Duodenal mucosa (tissue), 2 donors: Measurements from ENCODE around the gene SLTM.

Experiments used
- H3K27ac ChIP-seq: one replicate; pipeline ENCODE4 v1.7.0; 2013; ENCODE audit warnings: low read depth, low read length
- H3K27me3 ChIP-seq, 2 donors: one replicate each; pipeline ENCODE4 v1.7.0; 2013; ENCODE audit warnings: low read length in 2 of 2, control low read depth in 1 of 2; ENCODE audit not compliant: insufficient read depth in 2 of 2, control insufficient read depth in 1 of 2
- H3K36me3 ChIP-seq, 2 donors: one replicate each; pipeline ENCODE4 v1.7.0; 2013; ENCODE audit warnings: low read length in 2 of 2, control low read depth in 1 of 2; ENCODE audit not compliant: insufficient read depth in 2 of 2, control insufficient read depth in 1 of 2
- H3K4me1 ChIP-seq, 2 donors: one replicate each; pipeline ENCODE4 v1.7.0; 2013; ENCODE audit warnings: low read length in 2 of 2, control low read depth in 1 of 2; ENCODE audit not compliant: insufficient read depth in 2 of 2, control insufficient read depth in 1 of 2
- H3K4me3 ChIP-seq, 2 donors: one replicate each; pipeline ENCODE4 v1.7.0; 2013; ENCODE audit warnings: low read length in 2 of 2, low read depth in 1 of 2
- H3K9ac ChIP-seq, 2 donors: one replicate each; pipeline ENCODE4 v1.7.0; 2013; ENCODE audit warnings: low read length in 2 of 2, low read depth in 1 of 2
- H3K9me3 ChIP-seq, 2 donors: one replicate each; pipeline ENCODE4 v1.7.0; 2013; ENCODE audit warnings: low read length in 2 of 2, control low read depth in 1 of 2; ENCODE audit not compliant: control insufficient read depth in 1 of 2

Gene SLTM

GRCh38 chr15:58830556-58830955, 102.9 kb downstream of the SLTM start:
- Histone ChIP-seq H3K27ac (no peak overlapping the region), H3K4me1 (peaks cover 0 to 5% of the 10 kb centered on the region in 2 donors), H3K9me3 (no peaks in the 10 kb centered on the region), H3K36me3 (peaks cover 0 to 8% of the 10 kb centered on the region in 2 donors), H3K27me3 (no peaks in the 10 kb centered on the region), H3K9ac (no peak overlapping the region), H3K4me3 (no peak overlapping the region)
